Left lung (tissue), 14 donors: ENCODE results near the gene CDK6. TPM values are rescaled to one million over a fixed set of nuclear protein-coding genes. Genes with fewer than 3 reads are reported as not detected.
"Not testable (repeated sequence)": the region's sequence is repeated elsewhere in the genome, so short reads cannot be mapped to it uniquely, and the experiment has no call there.

Experiments
- ATAC-seq: fragments of 200-7000 bp; cut with Tn5 transposase; one replicate; pipeline ENCODE4 v1.9.1; 2020; ENCODE audit warnings: moderate library complexity
- DNase-seq, 4 donors: peaks; one replicate each; pipeline ENCODE4 v3.0.0-alpha.2; 2013 to 2020
- H3K27ac ChIP-seq, 2 donors: fragments of 200-600 bp; sonication (generic) in 1 of 2; one replicate each; pipeline versions ENCODE4 v1.5.0 to v1.8.0; 2020 to 2021
- H3K27me3 ChIP-seq, 2 donors: fragments of 200-600 bp; sonication (generic) in 1 of 2; one replicate each; pipeline versions ENCODE4 v1.5.0 to v1.8.0; 2020 to 2021
- H3K36me3 ChIP-seq, 2 donors: fragments of 200-600 bp; sonication (generic) in 1 of 2; one replicate each; pipeline versions ENCODE4 v1.5.0 to v1.8.0; 2020 to 2021
- H3K4me1 ChIP-seq, 2 donors: fragments of 200-600 bp; one replicate each; pipeline ENCODE4 v1.8.0; 2021
- H3K4me3 ChIP-seq, 2 donors: fragments of 200-600 bp; sonication (generic) in 1 of 2; one replicate each; pipeline versions ENCODE4 v1.5.0 to v1.8.0; 2020 to 2021; ENCODE audit warnings: mild to moderate bottlenecking in 1 of 2
- H3K9me3 ChIP-seq, 2 donors: fragments of 200-600 bp; sonication (generic) in 1 of 2; one replicate each; pipeline versions ENCODE4 v1.5.0 to v1.8.0; 2020 to 2021
- intact Hi-C, 2 donors: fragments of 100-400 bp; cut with DNase I; formaldehyde crosslinking; loops; one replicate each; pipeline versions ENCODE4 v1.11.2 to v1.14.2; 2022
- long read RNA-seq, 12 donors: library from polyadenylated mRNA in 2 of 12; unstranded in 2 of 12; transcript quantifications; one replicate each; pipeline ENCODE4 v2.0.0 and lab custom pipeline, GENCODE V29; 2019 to 2026
- polyA plus RNA-seq, 6 donors: library from polyadenylated mRNA; unstranded; fragments of 120-200 nt; gene quantifications; one replicate each; pipeline ENCODE4 v1.2.1, GENCODE V29; 2013; ENCODE audit not compliant: insufficient read length in 6 of 6
- total RNA-seq, 2 donors: library from RNA; stranded (reverse); fragmentation: NEBNext Ultra II Directional; extraction: Animal tissue kit (Norgen Biotek cat#: 25700); gene quantifications; one replicate each; pipeline ENCODE4 v1.2.1, GENCODE V29; 2021
- TF ChIP-seq, protein P1 (sequence below), 2 donors: fragments of 200-600 bp; sonication (generic) in 1 of 2; IDR thresholded peaks; one replicate each; pipeline versions ENCODE4 v1.5.0 to v1.8.0; 2021; ENCODE audit warnings: antibody characterized with exemption in 2 of 2
- donor health status: DM: no; HTN: yes; CAD: no.
- donor health status: DM: no; HTN: no; CAD: no.

Gene CDK6
- total RNA-seq (10 to 100 TPM; 20.3 to 24.0 TPM), polyA plus RNA-seq (10 to 100 TPM; 42.2 to 52.2 (median 45.5) TPM)
- long read RNA-seq, donor 1, transcript CDK6-202 (8 exons, 1,465 nt): major isoform, 5 of 23 reads
- long read RNA-seq, donor 1, partial matches to known transcripts: 7 of 23 reads
- long read RNA-seq, donor 1, other reads (novel, unspliced or antisense): 8 of 23 reads
- long read RNA-seq, donor 2, transcript CDK6-202 (8 exons, 1,465 nt): major isoform, 14 of 27 reads
- long read RNA-seq, donor 2, partial matches to known transcripts: 6 of 27 reads
- long read RNA-seq, donor 2, other reads (novel, unspliced or antisense): 7 of 27 reads
- long read RNA-seq, donor 3, full-length matches to known transcripts: 6 of 6 reads
- long read RNA-seq, donor 3, partial matches to known transcripts: 0 of 6 reads
- long read RNA-seq, donor 3, other reads (novel, unspliced or antisense): 0 of 6 reads
- long read RNA-seq, donor 4, partial matches to known transcripts: 1 of 1 reads
- long read RNA-seq, donor 4, other reads (novel, unspliced or antisense): 0 of 1 reads
- long read RNA-seq, donor 5, full-length matches to known transcripts: 9 of 16 reads
- long read RNA-seq, donor 5, partial matches to known transcripts: 7 of 16 reads
- long read RNA-seq, donor 5, other reads (novel, unspliced or antisense): 0 of 16 reads
- long read RNA-seq, donor 6, partial matches to known transcripts: 0 of 8 reads
- long read RNA-seq, donor 6, other reads (novel, unspliced or antisense): 7 of 8 reads
- long read RNA-seq, donor 7, partial matches to known transcripts: 0 of 3 reads
- long read RNA-seq, donor 7, other reads (novel, unspliced or antisense): 0 of 3 reads
- long read RNA-seq, donor 8, full-length matches to known transcripts: 8 of 8 reads
- long read RNA-seq, donor 8, partial matches to known transcripts: 0 of 8 reads
- long read RNA-seq, donor 8, other reads (novel, unspliced or antisense): 0 of 8 reads
- long read RNA-seq, donor 9: 0 reads
- long read RNA-seq, donor 10, partial matches to known transcripts: 3 of 4 reads
- long read RNA-seq, donor 10, other reads (novel, unspliced or antisense): 0 of 4 reads
- long read RNA-seq, donor 11, full-length matches to known transcripts: 3 of 3 reads
- long read RNA-seq, donor 11, partial matches to known transcripts: 0 of 3 reads
- long read RNA-seq, donor 11, other reads (novel, unspliced or antisense): 0 of 3 reads
- long read RNA-seq, donor 12, full-length matches to known transcripts: 7 of 7 reads
- long read RNA-seq, donor 12, partial matches to known transcripts: 0 of 7 reads
- long read RNA-seq, donor 12, other reads (novel, unspliced or antisense): 0 of 7 reads

GRCh38 chr7:92836489-92836999, at the start of gene CDK6:
CDK6 (minus strand) TSS chr7:92836573; CDS start chr7:92833323, 3,250 bp downstream.
- H3K27me3 ChIP-seq: no peaks in the 10 kb centered on the region
- H3K9me3 ChIP-seq: no peaks in the 10 kb centered on the region
- ATAC-seq (peak; percentile 50), DNase-seq (peak; percentile 63 to 88 (median 80))
- peaks cover 0 to 13% of the 10 kb centered on the region in 2 donors for H3K4me1 ChIP-seq
- TF ChIP-seq, protein P1, sequence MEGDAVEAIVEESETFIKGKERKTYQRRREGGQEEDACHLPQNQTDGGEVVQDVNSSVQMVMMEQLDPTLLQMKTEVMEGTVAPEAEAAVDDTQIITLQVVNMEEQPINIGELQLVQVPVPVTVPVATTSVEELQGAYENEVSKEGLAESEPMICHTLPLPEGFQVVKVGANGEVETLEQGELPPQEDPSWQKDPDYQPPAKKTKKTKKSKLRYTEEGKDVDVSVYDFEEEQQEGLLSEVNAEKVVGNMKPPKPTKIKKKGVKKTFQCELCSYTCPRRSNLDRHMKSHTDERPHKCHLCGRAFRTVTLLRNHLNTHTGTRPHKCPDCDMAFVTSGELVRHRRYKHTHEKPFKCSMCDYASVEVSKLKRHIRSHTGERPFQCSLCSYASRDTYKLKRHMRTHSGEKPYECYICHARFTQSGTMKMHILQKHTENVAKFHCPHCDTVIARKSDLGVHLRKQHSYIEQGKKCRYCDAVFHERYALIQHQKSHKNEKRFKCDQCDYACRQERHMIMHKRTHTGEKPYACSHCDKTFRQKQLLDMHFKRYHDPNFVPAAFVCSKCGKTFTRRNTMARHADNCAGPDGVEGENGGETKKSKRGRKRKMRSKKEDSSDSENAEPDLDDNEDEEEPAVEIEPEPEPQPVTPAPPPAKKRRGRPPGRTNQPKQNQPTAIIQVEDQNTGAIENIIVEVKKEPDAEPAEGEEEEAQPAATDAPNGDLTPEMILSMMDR (IDR thresholded peaks at IDR 0.05): no peak
- intact Hi-C loops: no loop called here
- no peaks in the 10 kb centered on the region for H3K36me3 ChIP-seq
- peak within 1 kb of the TSS; percentile 82 to 93 for H3K4me3 ChIP-seq
- peak within 1 kb of the TSS; percentile 86 to 87 for H3K27ac ChIP-seq

- H3K4me3 ChIP-seq, DNase-seq, intact Hi-C loops, H3K27me3 ChIP-seq, H3K36me3 ChIP-seq, ATAC-seq, H3K27ac ChIP-seq, H3K4me1 ChIP-seq: not testable (repeated sequence)
- peaks cover 0 to 28% of the 10 kb centered on the region in 2 donors for H3K9me3 ChIP-seq
Observed at GRCh38 chr7:92886039-92886438, 49.7 kb upstream of the CDK6 start.

DNA sequence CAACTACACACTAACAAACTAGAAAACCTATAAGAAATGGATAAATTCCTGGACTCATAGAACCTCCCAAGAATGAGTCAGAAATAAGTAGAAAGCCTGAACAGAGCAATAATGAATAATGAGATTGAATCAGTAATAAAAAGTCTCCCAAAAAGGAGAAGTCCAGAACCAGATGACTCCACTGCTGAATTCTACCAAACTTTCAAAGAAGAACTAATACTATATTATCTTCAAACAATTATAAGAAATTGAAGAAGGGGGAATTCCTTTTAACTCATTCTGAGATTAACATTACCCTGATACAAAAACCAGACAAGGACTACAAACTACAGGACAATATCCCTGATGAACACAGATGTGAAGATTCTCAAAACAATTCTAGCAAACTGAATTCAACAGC, 47.8 kb upstream of the CDK6 start:
- Histone ChIP-seq H3K4me3 (no peak overlapping the region), H3K27me3 (no peaks in the 10 kb centered on the region), H3K4me1 (no peaks in the 10 kb centered on the region), H3K27ac (no peak overlapping the region), H3K9me3 (peaks cover 0 to 28% of the 10 kb centered on the region in 2 donors), H3K36me3 (no peaks in the 10 kb centered on the region)
- no peak for DNase-seq
- intact Hi-C loops: no loop called here
- TF ChIP-seq, protein P1 (IDR thresholded peaks at IDR 0.05): no peak
- no peak for ATAC-seq

GRCh38 chr7:92882760-92883159, 46.4 kb upstream of the CDK6 start:
- intact Hi-C loops: no loop called here
- no peak overlapping the region for H3K27ac ChIP-seq
- H3K27me3 ChIP-seq: no peaks in the 10 kb centered on the region
- H3K36me3 ChIP-seq: no peaks in the 10 kb centered on the region
- ATAC-seq: no peak
- no peaks in the 10 kb centered on the region for H3K4me1 ChIP-seq
- no peak overlapping the region for H3K4me3 ChIP-seq
- no peak for DNase-seq
- peaks cover 0 to 24% of the 10 kb centered on the region in 2 donors for H3K9me3 ChIP-seq
- TF ChIP-seq, protein P1 (IDR thresholded peaks at IDR 0.05): no peak

DNA sequence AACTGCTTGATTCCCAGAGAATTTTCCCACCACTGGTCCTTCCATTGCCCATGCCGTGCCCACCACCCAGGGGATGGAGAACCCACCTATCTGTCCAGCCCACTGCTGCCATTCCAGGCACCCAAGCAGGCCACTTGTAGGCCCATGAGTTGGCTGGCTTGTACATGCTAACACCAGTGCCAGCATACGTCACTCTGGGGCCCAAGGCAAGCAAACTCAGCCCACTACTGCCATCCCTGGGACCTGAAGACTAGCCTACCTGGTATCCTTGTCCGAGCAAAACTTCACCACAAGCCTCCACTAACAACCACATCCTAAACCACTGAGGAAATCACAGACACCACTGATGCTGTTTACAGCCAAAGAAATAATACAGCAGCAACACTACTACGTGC, 44.7 kb upstream of the CDK6 start:
- peaks cover 0 to 10% of the 10 kb centered on the region in 2 donors for H3K9me3 ChIP-seq
- TF ChIP-seq, protein P1 (IDR thresholded peaks at IDR 0.05): no peak
- DNase-seq (no peak), ATAC-seq (no peak)
- H3K27ac ChIP-seq: no peak overlapping the region
- intact Hi-C loops: no loop called here
- no peak overlapping the region for H3K4me3 ChIP-seq
- no peaks in the 10 kb centered on the region for H3K4me1 ChIP-seq
- no peaks in the 10 kb centered on the region for H3K27me3 ChIP-seq
- no peaks in the 10 kb centered on the region for H3K36me3 ChIP-seq
